ENCODE data around the gene SAP25. TPM values are rescaled to one million over a fixed set of nuclear protein-coding genes. Genes with fewer than 3 reads are reported as not detected.

SAP25 gene
- total RNA-seq, 1 experiment from 2014 or later: 4.4 TPM

- Histone ChIP-seq H3K27me3 (ENCODE audit: insufficient read depth, low read length) (no peaks in the 10 kb centered on the region), H3K79me2 (ENCODE audit: insufficient read depth, low read length) (no peaks in the 10 kb centered on the region), H3K27ac (ENCODE audit: low read depth, low read length) (no peak overlapping the region), H3K36me3 (ENCODE audit: control insufficient read depth in 1 of 2, insufficient read depth in 2 of 2, low read length in 2 of 2) (no peaks in the 10 kb centered on the region), H3K4me3 (replicated peaks in 1 of 2; ENCODE audit: low read depth in 1 of 2, low read length in 2 of 2) (no peak overlapping the region), H3K9me3 (ENCODE audit: control insufficient read depth in 1 of 2, insufficient read depth in 1 of 2, low read depth in 1 of 2, low read length in 2 of 2) (no peaks in the 10 kb centered on the region), H4K20me1 (ENCODE audit: insufficient read depth) (no peaks in the 10 kb centered on the region), H3K9ac (ENCODE audit: low read length) (no peak overlapping the region), H3K9me2 (ENCODE audit: insufficient read depth) (no peaks in the 10 kb centered on the region), H2AFZ (ENCODE audit: low read depth, low read length, poor library complexity, severe bottlenecking) (no peak overlapping the region), H3K4me1 (ENCODE audit: control insufficient read depth in 1 of 2, insufficient read depth in 2 of 2, low read length in 2 of 2) (peaks cover 0 to 37% of the 10 kb centered on the region in 2 experiments; a peak in 3 of 4 replicates), H3K4me2 (ENCODE audit: low read length) (no peak overlapping the region)
- ChIA-PET CTCF (no interaction called here), POLR2A (no interaction called here), RAD21 (ENCODE audit: low non-redundant PET in 1 of 2, low total read pairs in 2 of 2, uncharacterized antibody in 2 of 2, unreplicated experiment in 2 of 2) (no interaction called here)
- DNase-seq (ENCODE audit: low read depth, low spot score): no peak
- no peak for ATAC-seq
- intact Hi-C loops (cut with micrococcal nuclease): no loop called here
- BruUV-seq (replicated peaks): no TSS peak
- no peak for TF ChIP-seq POLR2AphosphoS5 (IDR thresholded peaks at IDR 0.05; ENCODE audit: low read depth, low read length)
- TF ChIP-seq, protein P1, sequence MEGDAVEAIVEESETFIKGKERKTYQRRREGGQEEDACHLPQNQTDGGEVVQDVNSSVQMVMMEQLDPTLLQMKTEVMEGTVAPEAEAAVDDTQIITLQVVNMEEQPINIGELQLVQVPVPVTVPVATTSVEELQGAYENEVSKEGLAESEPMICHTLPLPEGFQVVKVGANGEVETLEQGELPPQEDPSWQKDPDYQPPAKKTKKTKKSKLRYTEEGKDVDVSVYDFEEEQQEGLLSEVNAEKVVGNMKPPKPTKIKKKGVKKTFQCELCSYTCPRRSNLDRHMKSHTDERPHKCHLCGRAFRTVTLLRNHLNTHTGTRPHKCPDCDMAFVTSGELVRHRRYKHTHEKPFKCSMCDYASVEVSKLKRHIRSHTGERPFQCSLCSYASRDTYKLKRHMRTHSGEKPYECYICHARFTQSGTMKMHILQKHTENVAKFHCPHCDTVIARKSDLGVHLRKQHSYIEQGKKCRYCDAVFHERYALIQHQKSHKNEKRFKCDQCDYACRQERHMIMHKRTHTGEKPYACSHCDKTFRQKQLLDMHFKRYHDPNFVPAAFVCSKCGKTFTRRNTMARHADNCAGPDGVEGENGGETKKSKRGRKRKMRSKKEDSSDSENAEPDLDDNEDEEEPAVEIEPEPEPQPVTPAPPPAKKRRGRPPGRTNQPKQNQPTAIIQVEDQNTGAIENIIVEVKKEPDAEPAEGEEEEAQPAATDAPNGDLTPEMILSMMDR (IDR thresholded peaks at IDR 0.05 in 2 of 3, conservative IDR thresholded peaks at IDR 0.05 in 1 of 3; ENCODE audit: borderline replicate concordance in 1 of 3, insufficient read depth in 1 of 3, low read depth in 2 of 3, low read length in 2 of 3): 0 out of 6 replicates have a peak, but pooled peaks of 2 of the 3 experiments have one; percentile 9 to 10
Measured at GRCh38 chr7:100599911-100600729, 26.4 kb upstream of the SAP25 start.

GRCh38 chr7:100598425-100598824 lies 24.7 kb upstream of the SAP25 start:
- Histone ChIP-seq H2AFZ (ENCODE audit: low read depth, low read length, poor library complexity, severe bottlenecking) (no peak overlapping the region), H3K79me2 (ENCODE audit: insufficient read depth, low read length) (no peaks in the 10 kb centered on the region), H3K9me2 (ENCODE audit: insufficient read depth) (no peaks in the 10 kb centered on the region), H3K36me3 (ENCODE audit: control insufficient read depth in 1 of 2, insufficient read depth in 2 of 2, low read length in 2 of 2) (no peaks in the 10 kb centered on the region), H4K20me1 (ENCODE audit: insufficient read depth) (no peaks in the 10 kb centered on the region), H3K27ac (ENCODE audit: low read depth, low read length) (no peak overlapping the region), H3K27me3 (ENCODE audit: insufficient read depth, low read length) (no peaks in the 10 kb centered on the region), H3K9ac (ENCODE audit: low read length) (no peak overlapping the region), H3K9me3 (ENCODE audit: control insufficient read depth in 1 of 2, insufficient read depth in 1 of 2, low read depth in 1 of 2, low read length in 2 of 2) (no peaks in the 10 kb centered on the region), H3K4me3 (replicated peaks in 1 of 2; ENCODE audit: low read depth in 1 of 2, low read length in 2 of 2) (no peak overlapping the region), H3K4me2 (ENCODE audit: low read length) (no peak overlapping the region), H3K4me1 (ENCODE audit: control insufficient read depth in 1 of 2, insufficient read depth in 2 of 2, low read length in 2 of 2) (peaks cover 0 to 21% of the 10 kb centered on the region in 2 experiments; a peak in 3 of 4 replicates)
- intact Hi-C loops (cut with micrococcal nuclease): no loop called here
- no peak for ATAC-seq
- no peak for DNase-seq (ENCODE audit: low read depth, low spot score)
- ChIA-PET POLR2A (interaction anchor here (1.5 kb wide), 1 partner anchor 12 kb away, joined by 6 read pairs; the partner anchor contains the start of genes FBXO24 and LRCH4), RAD21 (ENCODE audit: low non-redundant PET in 1 of 2, low total read pairs in 2 of 2, uncharacterized antibody in 2 of 2, unreplicated experiment in 2 of 2) (interaction anchor here in 1 of 2 experiments (0.7 kb wide), 1 partner anchor 43 kb away, joined by 3 read pairs; no protein-coding TSS in a partner anchor), CTCF (interaction anchor here (1.1 kb wide), 1 partner anchor 10 kb away, joined by 4 read pairs; no protein-coding TSS in a partner anchor)
- no TSS peak for BruUV-seq (replicated peaks)
- TF ChIP-seq EZH2 (IDR thresholded peaks at IDR 0.05) (no peak), ELF1 (IDR thresholded peaks at IDR 0.05; ENCODE audit: borderline replicate concordance, low read depth) (no peak), EZH2phosphoT487 (IDR thresholded peaks at IDR 0.05; ENCODE audit: borderline replicate concordance) (no peak), ZFX (IDR thresholded peaks at IDR 0.05) (no peak), TCF7L2 (IDR thresholded peaks at IDR 0.05; ENCODE audit: borderline replicate concordance, extremely low read depth, insufficient read depth, insufficient read length) (no peak), FOSL1 (IDR thresholded peaks at IDR 0.05; ENCODE audit: low read depth) (no peak), ATF3 (IDR thresholded peaks at IDR 0.05) (no peak), ZNF274 (IDR thresholded peaks at IDR 0.05; ENCODE audit: low read depth, low read length) (no peak)
- TF ChIP-seq, protein P2, sequence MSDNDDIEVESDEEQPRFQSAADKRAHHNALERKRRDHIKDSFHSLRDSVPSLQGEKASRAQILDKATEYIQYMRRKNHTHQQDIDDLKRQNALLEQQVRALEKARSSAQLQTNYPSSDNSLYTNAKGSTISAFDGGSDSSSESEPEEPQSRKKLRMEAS (IDR thresholded peaks at IDR 0.05): no peak

All from HCT116 (cell line).